HG03175 (cell line): ENCODE results near the gene WDPCP.
"Not testable (repeated sequence)": the region's sequence is repeated elsewhere in the genome, so short reads cannot be mapped to it uniquely, and the experiment has no call there.

ENCODE experiments used
- ATAC-seq: cut with Tn5 transposase; IDR thresholded peaks from one replicate; pipeline ENCODE4 v1.9.1; 2021; ENCODE audit warnings: mild to moderate bottlenecking, moderate library complexity; ENCODE audit not compliant: unreplicated experiment

The WDPCP gene

GRCh38 chr2:63591566-63592175 is 3.4 kb upstream of the WDPCP start:
- no peak for ATAC-seq

- no peak for ATAC-seq
These were observed 2.5 kb upstream of the WDPCP start for GRCh38 chr2:63590626-63591408.

GRCh38 chr2:63589148-63589958 is 1.1 kb upstream of the WDPCP start:
- ATAC-seq, result peak; percentile 1

GRCh38 chr2:63587814-63588384 is 378 bp downstream of the WDPCP start:
- ATAC-seq, result no peak

GRCh38 chr2:63582873-63583272 is 5.4 kb downstream of the WDPCP start:
- no peak for ATAC-seq

- no peak for ATAC-seq
These were observed 6.8 kb downstream of the WDPCP start for GRCh38 chr2:63581298-63581961.

- no peak for ATAC-seq
These were observed 7.5 kb downstream of the WDPCP start for GRCh38 chr2:63580651-63581297.

- no peak for ATAC-seq
These were observed 9.5 kb downstream of the WDPCP start for GRCh38 chr2:63578767-63579166.

GRCh38 chr2:63576546-63576945 is 11.7 kb downstream of the WDPCP start:
- no peak for ATAC-seq

GRCh38 chr2:63573726-63574345 is 14.4 kb downstream of the WDPCP start:
- not testable (repeated sequence) for ATAC-seq

GRCh38 chr2:63573026-63573425 is 15.3 kb downstream of the WDPCP start:
- not testable (repeated sequence) for ATAC-seq

GRCh38 chr2:63572001-63572400 is 16.3 kb downstream of the WDPCP start:
- no peak for ATAC-seq

GRCh38 chr2:63571291-63571690 is 17.0 kb downstream of the WDPCP start:
- ATAC-seq, result no peak

- ATAC-seq, result peak; percentile 59
These were observed 18.5 kb downstream of the WDPCP start for GRCh38 chr2:63569740-63570139.

- no peak for ATAC-seq
These were observed 25.5 kb downstream of the WDPCP start for GRCh38 chr2:63562751-63563150.

GRCh38 chr2:63558922-63559321 is 29.4 kb downstream of the WDPCP start:
- not testable (repeated sequence) for ATAC-seq

- ATAC-seq, result not testable (repeated sequence)
These were observed 30.5 kb downstream of the WDPCP start for GRCh38 chr2:63557819-63558218.

GRCh38 chr2:63555931-63556330 is 32.3 kb downstream of the WDPCP start:
- ATAC-seq, result no peak

- no peak for ATAC-seq
These were observed 33.0 kb downstream of the WDPCP start for GRCh38 chr2:63555299-63555698.

- no peak for ATAC-seq
These were observed 35.2 kb downstream of the WDPCP start for GRCh38 chr2:63553049-63553448.
